HG03103 (cell line): ENCODE results near the gene VSTM5.
A peak's percentile ranks its signal among the peaks of the same experiment; 100 is the strongest.
"Not testable (repeated sequence)": the region's sequence is repeated elsewhere in the genome, so short reads cannot be mapped to it uniquely, and the experiment has no call there.

Source experiments
- ATAC-seq: cut with Tn5 transposase; IDR thresholded peaks from one replicate; pipeline ENCODE4 v1.9.1; 2021; ENCODE audit warnings: low read depth; ENCODE audit not compliant: unreplicated experiment

VSTM5 gene

DNA sequence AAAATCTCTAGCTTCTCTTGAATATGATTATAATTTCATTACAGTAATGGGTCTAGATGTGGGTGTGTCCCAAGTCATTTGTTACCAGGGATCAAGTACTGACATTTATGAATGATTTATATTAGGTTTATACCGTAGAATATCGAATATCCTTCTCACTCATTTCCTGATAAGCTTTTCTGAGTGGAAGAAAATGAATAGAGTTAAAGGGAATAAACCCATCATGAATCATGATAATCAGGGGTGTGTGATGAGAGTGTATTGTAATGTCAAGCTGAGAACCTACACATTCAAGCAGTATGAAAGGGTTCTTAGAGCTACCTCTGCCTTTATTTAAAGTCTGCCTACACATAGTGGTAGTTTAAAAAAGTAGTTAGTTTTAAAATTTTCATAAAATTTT lies 49.1 kb downstream of the VSTM5 start:
- no peak for ATAC-seq

GRCh38 chr11:93796441-93797231 lies 53.8 kb downstream of the VSTM5 start:
- ATAC-seq: no peak

DNA sequence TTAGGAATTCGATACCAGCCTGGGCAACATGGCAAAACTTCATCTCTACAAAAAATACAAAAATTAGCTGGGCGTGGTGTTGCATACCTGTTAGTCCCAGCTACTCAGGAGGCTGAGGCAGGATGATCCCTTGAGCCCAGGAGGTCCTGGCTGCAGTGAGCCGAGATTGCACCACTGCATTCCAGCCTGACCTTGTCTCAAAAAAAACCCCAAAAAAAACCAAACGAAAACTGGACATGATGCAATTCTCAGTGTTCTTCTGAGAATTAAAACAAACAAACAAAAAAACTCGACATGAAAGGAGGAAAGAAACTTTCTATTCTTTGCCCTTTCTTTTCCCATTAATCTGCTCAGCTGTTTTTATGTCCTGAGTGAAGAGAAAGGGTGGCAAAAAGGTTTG lies 58.9 kb downstream of the VSTM5 start:
- ATAC-seq: no peak

GRCh38 chr11:93784935-93785360 lies 65.5 kb downstream of the VSTM5 start:
- peak; percentile 22 for ATAC-seq

DNA sequence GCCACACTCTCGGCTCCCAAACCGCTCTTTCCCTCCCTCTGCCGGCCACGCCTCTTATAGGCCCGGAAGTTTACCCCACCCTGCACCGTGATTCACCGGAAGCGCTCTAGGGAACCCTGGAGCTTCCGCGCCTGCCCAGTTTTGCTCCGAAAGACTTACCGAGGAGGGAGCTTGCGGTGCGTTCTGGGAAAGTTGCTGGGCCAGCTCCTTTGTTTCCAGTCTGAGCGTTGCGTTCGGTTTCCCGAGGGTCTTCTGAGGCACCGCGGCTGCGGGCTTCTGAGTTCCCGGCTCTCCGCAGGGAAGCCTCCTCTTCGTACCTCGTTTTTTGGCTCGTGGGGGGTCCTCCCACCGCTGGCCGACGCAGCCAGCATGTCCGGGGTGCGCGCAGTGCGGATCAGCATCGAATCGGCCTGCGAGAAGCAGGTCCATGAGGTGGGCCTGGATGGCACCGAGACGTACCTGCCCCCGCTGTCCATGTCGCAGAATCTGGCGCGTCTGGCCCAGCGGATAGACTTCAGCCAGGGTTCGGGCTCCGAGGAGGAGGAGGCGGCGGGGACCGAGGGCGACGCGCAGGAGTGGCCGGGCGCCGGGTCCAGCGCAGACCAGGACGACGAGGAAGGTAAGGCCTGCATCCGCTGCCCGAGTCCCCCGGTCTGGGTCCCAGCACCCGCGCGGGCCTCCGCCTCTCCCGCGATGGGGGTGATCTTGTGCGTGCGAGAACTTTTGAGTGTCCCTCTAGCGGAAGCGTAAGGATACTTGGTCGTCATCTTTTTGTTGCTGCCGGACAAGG lies 66.1 kb downstream of the VSTM5 start, which contains the start of gene MED17:
TSS of gene MED17 (plus strand) at position 138 of the 790 bp plus-strand sequence. CDS start at position 370, 232 bp downstream.
- peak; percentile 94 for ATAC-seq

GRCh38 chr11:93783765-93784144 lies 66.7 kb downstream of the VSTM5 start:
- ATAC-seq: peak; percentile 43

DNA sequence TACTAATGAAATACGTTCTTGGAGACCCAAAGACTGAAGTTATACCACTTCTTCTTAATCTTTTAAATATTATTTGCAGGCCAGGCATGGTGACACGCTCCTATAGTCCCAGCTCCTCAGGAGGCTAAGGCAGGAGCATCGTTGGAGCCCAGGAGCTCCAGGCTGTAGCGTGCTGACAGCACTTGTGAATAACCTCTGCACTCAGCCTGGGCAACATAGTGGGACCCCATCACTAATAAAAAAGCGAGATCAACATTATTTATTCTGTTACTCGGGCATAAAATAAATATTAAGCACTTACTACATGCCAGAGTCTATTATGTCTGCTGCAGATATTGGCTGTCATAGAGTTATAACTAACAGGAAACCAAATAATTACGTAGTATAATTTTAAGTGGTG lies 67.1 kb downstream of the VSTM5 start:
- ATAC-seq: no peak

GRCh38 chr11:93775289-93775688 lies 75.1 kb downstream of the VSTM5 start:
- no peak for ATAC-seq

DNA sequence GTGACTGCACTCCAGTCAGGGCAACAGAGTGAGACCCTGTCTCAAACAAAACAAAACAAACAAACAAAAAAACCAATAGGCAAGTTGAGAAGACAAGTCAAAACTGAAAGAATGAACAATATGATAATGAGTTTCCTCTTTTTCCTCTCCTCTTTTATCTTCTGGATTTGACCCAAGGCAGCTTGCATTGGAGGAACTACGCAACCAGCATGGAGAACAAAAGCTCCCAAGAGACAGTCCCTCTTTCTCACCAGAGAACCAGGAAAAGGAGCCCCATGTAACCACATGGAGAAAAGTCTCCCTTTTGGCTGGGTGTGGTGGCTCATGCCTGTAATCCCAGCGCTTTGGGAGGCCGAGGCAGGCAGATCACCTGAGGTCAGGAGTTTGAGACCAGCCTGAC lies 75.9 kb downstream of the VSTM5 start:
- ATAC-seq: not testable (repeated sequence)

DNA sequence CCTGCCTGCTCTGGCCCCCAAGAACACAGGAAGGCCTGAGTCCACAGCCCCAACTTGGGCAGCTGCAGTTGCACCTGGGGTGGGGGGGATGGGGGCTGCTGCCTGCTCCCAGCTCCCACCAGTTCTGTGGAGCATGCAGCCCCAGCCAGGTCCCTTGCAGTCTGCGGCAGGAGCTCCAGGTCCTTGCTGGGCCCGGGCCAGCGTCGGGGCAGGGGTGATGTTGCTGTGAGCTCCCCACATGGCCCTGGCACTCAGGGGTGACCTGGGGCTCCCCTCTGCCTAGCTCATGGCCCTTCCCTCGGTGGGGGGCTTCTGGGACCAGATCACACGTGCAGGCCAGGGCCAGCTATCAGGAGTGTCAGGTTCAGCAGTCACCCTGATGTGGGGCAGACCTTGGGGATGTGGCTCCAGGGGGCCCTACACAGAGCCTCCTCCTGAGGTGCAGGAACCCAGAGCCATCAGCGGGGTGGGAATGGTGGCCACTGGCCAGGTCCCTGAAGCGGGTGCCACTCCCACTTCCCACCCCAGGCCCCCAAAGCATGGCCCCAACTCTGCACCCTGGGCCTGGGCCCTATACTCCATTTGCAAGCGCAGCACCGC lies 76.7 kb downstream of the VSTM5 start:
- ATAC-seq: no peak

- no peak for ATAC-seq
Observed at GRCh38 chr11:93773045-93773477, 77.4 kb downstream of the VSTM5 start.

GRCh38 chr11:93772123-93772522 lies 78.3 kb downstream of the VSTM5 start:
- no peak for ATAC-seq

DNA sequence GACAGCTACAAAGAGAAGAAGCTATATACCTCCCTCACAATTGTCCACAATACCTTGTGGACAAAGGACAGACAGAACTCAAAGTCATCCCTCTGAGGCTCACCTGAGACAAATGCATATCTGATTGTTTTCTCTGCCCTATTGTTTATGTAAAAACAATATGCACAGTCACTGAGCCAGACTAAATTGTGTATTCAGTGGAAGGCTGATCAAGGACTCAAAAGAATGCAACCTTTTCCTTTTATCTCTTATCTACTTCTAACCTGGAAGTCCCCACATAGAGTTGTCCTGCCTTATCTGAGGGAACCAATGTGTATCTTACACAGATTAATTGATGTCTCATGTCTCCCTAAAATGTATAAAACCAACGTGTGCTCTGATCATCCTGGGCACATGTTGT lies 80.3 kb downstream of the VSTM5 start:
- no peak for ATAC-seq
